ENCODE data around the gene VPS51.

The VPS51 gene

GRCh38 chr11:65152122-65152521 is 56.1 kb downstream of the VPS51 start:
- H3K9me3 ChIP-seq (ENCODE audit: control insufficient read depth, insufficient read depth, low read length), result no peaks in the 10 kb centered on the region
- WGBS (ENCODE audit: insufficient coverage, insufficient read length), result no CpG with 5 or more reads among the region's 2 CpGs
- H3K36me3 ChIP-seq (ENCODE audit: control insufficient read depth, insufficient read depth, low read length), result no peaks in the 10 kb centered on the region
- H3K27ac ChIP-seq (ENCODE audit: low read length), result no peak overlapping the region
- H3K4me3 ChIP-seq (ENCODE audit: low read length), result no peak overlapping the region
- H3K27me3 ChIP-seq (ENCODE audit: control insufficient read depth, insufficient read depth, low read length), result no peaks in the 10 kb centered on the region
- peaks cover 2% of the 10 kb centered on the region; the same call in 1 of the 2 replicates for H3K4me1 ChIP-seq (ENCODE audit: control insufficient read depth, insufficient read depth, low read length)
- DNase-seq (ENCODE audit: low read depth, low spot score), result no peak

GRCh38 chr11:65156256-65156655 is 60.2 kb downstream of the VPS51 start:
- Histone ChIP-seq H3K27ac (ENCODE audit: low read length) (no peak overlapping the region), H3K9me3 (ENCODE audit: control insufficient read depth, insufficient read depth, low read length) (no peaks in the 10 kb centered on the region), H3K36me3 (ENCODE audit: control insufficient read depth, insufficient read depth, low read length) (no peaks in the 10 kb centered on the region), H3K27me3 (ENCODE audit: control insufficient read depth, insufficient read depth, low read length) (no peaks in the 10 kb centered on the region), H3K4me1 (ENCODE audit: control insufficient read depth, insufficient read depth, low read length) (no peaks in the 10 kb centered on the region), H3K4me3 (ENCODE audit: low read length) (no peak overlapping the region)
- no peak for DNase-seq (ENCODE audit: low read depth, low spot score)
- no CpG with 5 or more reads among the region's 3 CpGs for WGBS (ENCODE audit: insufficient coverage, insufficient read length)

GRCh38 chr11:65156926-65157325 is 60.9 kb downstream of the VPS51 start:
- Histone ChIP-seq H3K27ac (ENCODE audit: low read length) (no peak overlapping the region), H3K27me3 (ENCODE audit: control insufficient read depth, insufficient read depth, low read length) (no peaks in the 10 kb centered on the region), H3K4me3 (ENCODE audit: low read length) (no peak overlapping the region), H3K4me1 (ENCODE audit: control insufficient read depth, insufficient read depth, low read length) (no peaks in the 10 kb centered on the region), H3K36me3 (ENCODE audit: control insufficient read depth, insufficient read depth, low read length) (no peaks in the 10 kb centered on the region), H3K9me3 (ENCODE audit: control insufficient read depth, insufficient read depth, low read length) (no peaks in the 10 kb centered on the region)
- DNase-seq (ENCODE audit: low read depth, low spot score), result no peak
- no CpG with 5 or more reads among the region's 3 CpGs for WGBS (ENCODE audit: insufficient coverage, insufficient read length)

- Histone ChIP-seq H3K4me3 (ENCODE audit: low read length) (no peak overlapping the region), H3K36me3 (ENCODE audit: control insufficient read depth, insufficient read depth, low read length) (no peaks in the 10 kb centered on the region), H3K9me3 (ENCODE audit: control insufficient read depth, insufficient read depth, low read length) (no peaks in the 10 kb centered on the region), H3K27ac (ENCODE audit: low read length) (no peak overlapping the region), H3K4me1 (ENCODE audit: control insufficient read depth, insufficient read depth, low read length) (no peaks in the 10 kb centered on the region), H3K27me3 (ENCODE audit: control insufficient read depth, insufficient read depth, low read length) (no peaks in the 10 kb centered on the region)
- DNase-seq (ENCODE audit: low read depth, low spot score), result no peak
- WGBS (ENCODE audit: insufficient coverage, insufficient read length), result no CpG with 5 or more reads among the region's 3 CpGs
These were observed 61.3 kb downstream of the VPS51 start for GRCh38 chr11:65157336-65157735.

GRCh38 chr11:65159012-65159411 is 63.0 kb downstream of the VPS51 start:
- H3K4me3 ChIP-seq (ENCODE audit: low read length), result no peak overlapping the region

GRCh38 chr11:65160643-65161042 is 64.6 kb downstream of the VPS51 start:
- Histone ChIP-seq H3K4me3 (ENCODE audit: low read length) (no peak overlapping the region), H3K36me3 (ENCODE audit: control insufficient read depth, insufficient read depth, low read length) (no peaks in the 10 kb centered on the region), H3K27me3 (ENCODE audit: control insufficient read depth, insufficient read depth, low read length) (no peaks in the 10 kb centered on the region), H3K27ac (ENCODE audit: low read length) (no peak overlapping the region), H3K9me3 (ENCODE audit: control insufficient read depth, insufficient read depth, low read length) (no peaks in the 10 kb centered on the region), H3K4me1 (ENCODE audit: control insufficient read depth, insufficient read depth, low read length) (no peaks in the 10 kb centered on the region)
- no peak for DNase-seq (ENCODE audit: low read depth, low spot score)
- WGBS (ENCODE audit: insufficient coverage, insufficient read length), result no CpG with 5 or more reads among the region's 3 CpGs

More at GRCh38 chr11:65159012-65159411, 63.0 kb downstream of the VPS51 start:
- H3K27ac ChIP-seq (ENCODE audit: low read length), result no peak overlapping the region
- no peaks in the 10 kb centered on the region for H3K36me3 ChIP-seq (ENCODE audit: control insufficient read depth, insufficient read depth, low read length)
- H3K9me3 ChIP-seq (ENCODE audit: control insufficient read depth, insufficient read depth, low read length), result no peaks in the 10 kb centered on the region
- H3K4me1 ChIP-seq (ENCODE audit: control insufficient read depth, insufficient read depth, low read length), result no peaks in the 10 kb centered on the region
- WGBS (ENCODE audit: insufficient coverage, insufficient read length), result no CpG with 5 or more reads among the region's 5 CpGs
- no peaks in the 10 kb centered on the region for H3K27me3 ChIP-seq (ENCODE audit: control insufficient read depth, insufficient read depth, low read length)
- DNase-seq (ENCODE audit: low read depth, low spot score), result no peak

Data from iPS DF 6.9 (cell line).